ENCODE results near the gene DIO1. TPM values are rescaled to one million over a fixed set of nuclear protein-coding genes. Genes with fewer than 3 reads are reported as not detected.

Gene DIO1
- total RNA-seq, 1 donor from 2014 or later: not detected

DNA sequence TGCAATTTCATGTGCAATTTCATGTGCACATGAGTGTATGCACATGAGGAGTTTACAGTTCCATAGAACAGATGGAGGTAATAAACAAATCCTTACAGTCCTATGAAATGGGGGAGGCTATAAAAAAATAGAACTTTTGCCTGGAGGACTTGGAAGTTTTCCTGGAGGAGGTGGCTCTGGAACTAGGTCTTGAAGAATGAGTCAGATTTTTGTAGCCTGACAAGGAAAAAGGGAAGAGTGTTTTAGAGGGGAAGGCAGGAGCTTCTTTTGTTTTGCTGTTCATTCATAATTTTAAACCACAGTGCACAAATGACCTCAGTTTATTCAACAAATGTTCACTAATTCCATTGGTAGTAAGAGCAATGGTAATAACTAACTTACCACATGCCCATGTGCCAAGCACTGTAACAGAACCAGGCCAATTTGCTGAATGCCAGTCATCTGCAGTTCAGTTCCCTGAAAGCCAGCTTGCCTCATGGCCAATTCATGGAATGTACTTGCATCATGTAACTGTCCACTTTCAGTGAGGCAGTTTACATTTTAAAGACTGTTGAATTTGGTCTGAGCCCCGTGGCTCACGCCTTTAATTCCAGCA lies 2.7 kb downstream of the DIO1 start:
- H3K27me3 Mint-ChIP-seq (ENCODE audit: low read depth): no peaks in the 10 kb centered on the region
- no peaks in the 10 kb centered on the region for H3K36me3 Mint-ChIP-seq (ENCODE audit: low read depth)
- TF ChIP-seq, protein P1, sequence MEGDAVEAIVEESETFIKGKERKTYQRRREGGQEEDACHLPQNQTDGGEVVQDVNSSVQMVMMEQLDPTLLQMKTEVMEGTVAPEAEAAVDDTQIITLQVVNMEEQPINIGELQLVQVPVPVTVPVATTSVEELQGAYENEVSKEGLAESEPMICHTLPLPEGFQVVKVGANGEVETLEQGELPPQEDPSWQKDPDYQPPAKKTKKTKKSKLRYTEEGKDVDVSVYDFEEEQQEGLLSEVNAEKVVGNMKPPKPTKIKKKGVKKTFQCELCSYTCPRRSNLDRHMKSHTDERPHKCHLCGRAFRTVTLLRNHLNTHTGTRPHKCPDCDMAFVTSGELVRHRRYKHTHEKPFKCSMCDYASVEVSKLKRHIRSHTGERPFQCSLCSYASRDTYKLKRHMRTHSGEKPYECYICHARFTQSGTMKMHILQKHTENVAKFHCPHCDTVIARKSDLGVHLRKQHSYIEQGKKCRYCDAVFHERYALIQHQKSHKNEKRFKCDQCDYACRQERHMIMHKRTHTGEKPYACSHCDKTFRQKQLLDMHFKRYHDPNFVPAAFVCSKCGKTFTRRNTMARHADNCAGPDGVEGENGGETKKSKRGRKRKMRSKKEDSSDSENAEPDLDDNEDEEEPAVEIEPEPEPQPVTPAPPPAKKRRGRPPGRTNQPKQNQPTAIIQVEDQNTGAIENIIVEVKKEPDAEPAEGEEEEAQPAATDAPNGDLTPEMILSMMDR (IDR thresholded peaks at IDR 0.05): no peak
- H3K9me3 Mint-ChIP-seq (ENCODE audit: low read depth): no peaks in the 10 kb centered on the region
- peak overlapping the region; percentile 89 for H3K27ac Mint-ChIP-seq (ENCODE audit: unreplicated experiment)
- DNase-seq (ENCODE audit: low spot score): no peak
- no peak overlapping the region for H3K4me3 Mint-ChIP-seq (ENCODE audit: unreplicated experiment)
- H3K4me1 Mint-ChIP-seq (ENCODE audit: low read depth): peaks cover 40% of the 10 kb centered on the region

DNA sequence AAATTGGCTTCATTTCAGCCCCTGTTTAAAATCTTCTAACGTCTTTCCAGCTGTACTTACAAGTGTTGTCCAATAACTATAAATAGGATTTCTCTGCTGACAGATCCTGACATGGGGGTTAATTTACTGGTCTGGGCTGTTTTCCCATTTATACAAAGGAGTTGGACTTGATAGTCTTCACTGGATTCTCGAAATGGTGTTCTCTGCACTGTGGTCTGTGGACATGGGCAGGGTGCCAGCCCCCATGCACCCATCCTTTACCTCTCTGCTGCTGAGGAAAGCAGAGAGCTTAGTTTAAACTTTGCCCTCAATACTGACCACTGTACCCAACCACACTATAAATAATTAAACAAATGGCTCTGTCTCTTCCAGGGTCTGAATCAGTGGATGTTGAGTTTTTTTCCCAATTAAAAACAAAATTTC lies 5.2 kb downstream of the DIO1 start:
- Mint-ChIP-seq H3K27ac (ENCODE audit: unreplicated experiment) (peak overlapping the region; percentile 66), H3K9me3 (ENCODE audit: low read depth) (no peaks in the 10 kb centered on the region)
- TF ChIP-seq, protein P1 (IDR thresholded peaks at IDR 0.05): no peak

DNA sequence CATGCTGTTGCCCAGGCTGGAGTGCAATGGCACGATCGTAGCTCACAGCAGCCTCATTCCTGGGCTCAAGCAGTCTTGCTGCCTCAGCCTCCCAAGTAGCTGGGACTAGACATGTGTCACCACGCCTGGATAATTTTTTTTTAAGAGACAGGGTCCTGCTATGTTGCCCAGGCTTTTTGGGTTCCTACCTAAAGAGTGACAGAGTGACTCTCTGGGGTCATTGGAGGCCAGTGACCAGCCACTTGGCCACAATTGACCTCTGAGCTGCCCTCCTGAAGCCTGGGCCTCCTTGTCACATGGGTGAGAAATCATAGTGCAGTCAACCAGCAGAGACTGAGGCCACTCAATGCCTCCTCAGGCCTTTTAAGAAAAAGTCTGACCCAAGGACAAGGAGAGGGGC lies 5.7 kb downstream of the DIO1 start:
- Mint-ChIP-seq H3K9me3 (ENCODE audit: low read depth) (no peaks in the 10 kb centered on the region), H3K4me3 (ENCODE audit: unreplicated experiment) (no peak overlapping the region), H3K36me3 (ENCODE audit: low read depth) (no peaks in the 10 kb centered on the region), H3K4me1 (ENCODE audit: low read depth) (peaks cover 56% of the 10 kb centered on the region), H3K27me3 (ENCODE audit: low read depth) (no peaks in the 10 kb centered on the region), H3K27ac (ENCODE audit: unreplicated experiment) (peak overlapping the region; percentile 66)
- DNase-seq (ENCODE audit: low spot score): no peak
- TF ChIP-seq, protein P1 (IDR thresholded peaks at IDR 0.05): no peak

More for the DNA sequence above, 5.2 kb downstream of the DIO1 start:
- no peak for DNase-seq (ENCODE audit: low spot score)
- H3K27me3 Mint-ChIP-seq (ENCODE audit: low read depth): no peaks in the 10 kb centered on the region
- no peaks in the 10 kb centered on the region for H3K36me3 Mint-ChIP-seq (ENCODE audit: low read depth)
- H3K4me3 Mint-ChIP-seq (ENCODE audit: unreplicated experiment): no peak overlapping the region
- peaks cover 56% of the 10 kb centered on the region for H3K4me1 Mint-ChIP-seq (ENCODE audit: low read depth)

DNA sequence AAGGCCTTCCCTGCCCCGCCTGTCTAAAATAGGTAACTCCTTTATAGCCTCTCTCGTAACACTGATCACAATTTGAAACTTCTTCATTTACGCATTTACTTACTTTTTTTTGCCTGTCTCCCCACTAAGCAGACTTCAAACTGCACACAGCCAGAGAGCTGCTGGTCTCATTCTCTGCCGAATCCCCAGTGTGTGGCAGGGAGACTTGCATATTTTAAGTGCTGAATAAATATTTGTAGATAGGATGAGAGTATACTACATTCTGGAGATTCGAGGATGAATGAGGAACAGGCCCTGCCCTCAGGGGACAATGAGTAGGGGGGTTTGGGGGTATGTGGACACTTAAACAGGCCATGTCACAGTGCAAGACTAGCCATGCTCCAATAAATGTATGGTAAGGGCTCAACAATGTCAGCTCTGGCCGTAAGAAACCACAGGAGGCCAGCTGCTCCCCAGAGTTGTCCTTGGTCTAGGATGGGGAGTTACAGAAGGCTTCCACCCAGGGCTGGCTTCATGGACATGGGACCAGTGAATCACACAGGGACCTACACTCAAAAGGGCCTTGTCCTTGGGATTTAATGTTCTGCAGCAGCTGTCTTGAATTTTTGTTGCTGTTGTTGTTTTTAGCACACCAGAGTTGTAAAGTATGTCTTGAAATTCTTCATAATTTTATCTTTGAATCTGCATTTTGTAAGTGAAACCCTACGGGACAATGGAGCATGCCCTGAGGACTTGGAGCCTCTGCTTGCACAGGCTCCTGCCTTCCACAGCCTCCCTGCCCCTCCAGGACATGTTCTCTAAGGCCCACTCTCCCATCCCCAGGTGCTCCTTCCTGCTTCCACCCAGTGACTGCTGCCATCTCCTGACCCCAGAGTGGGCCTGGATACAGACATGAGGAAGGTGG lies 8.5 kb downstream of the DIO1 start:
- TF ChIP-seq, protein P1 (IDR thresholded peaks at IDR 0.05): no peak
- Mint-ChIP-seq H3K4me1 (ENCODE audit: low read depth) (peaks cover 43% of the 10 kb centered on the region), H3K27me3 (ENCODE audit: low read depth) (no peaks in the 10 kb centered on the region), H3K9me3 (ENCODE audit: low read depth) (no peaks in the 10 kb centered on the region), H3K4me3 (ENCODE audit: unreplicated experiment) (no peak overlapping the region), H3K27ac (ENCODE audit: unreplicated experiment) (peak overlapping the region; percentile 62), H3K36me3 (ENCODE audit: low read depth) (no peaks in the 10 kb centered on the region)
- no peak for DNase-seq (ENCODE audit: low spot score)

DNA sequence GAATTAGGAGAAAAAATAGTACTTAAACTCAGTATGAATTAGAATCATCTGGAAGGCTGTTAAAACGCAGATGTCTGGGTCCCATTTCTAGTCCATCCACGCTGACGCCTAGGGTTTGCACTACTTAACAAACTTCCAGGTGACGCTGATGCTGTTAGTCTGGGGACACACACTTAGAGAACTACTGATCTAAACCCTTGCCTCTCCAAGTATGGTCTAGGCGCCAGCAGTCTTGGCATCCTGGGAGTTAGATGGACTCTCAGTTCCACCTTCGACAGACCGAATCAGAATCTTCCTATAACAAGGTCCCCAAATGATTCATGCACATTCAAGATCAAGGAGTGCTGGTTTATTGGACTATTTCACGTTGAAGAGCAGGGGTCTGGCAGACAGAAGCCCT lies 11.5 kb downstream of the DIO1 start:
- H3K4me1 Mint-ChIP-seq (ENCODE audit: low read depth): peaks cover 23% of the 10 kb centered on the region
- H3K27ac Mint-ChIP-seq (ENCODE audit: unreplicated experiment): no peak overlapping the region
- no peak overlapping the region for H3K4me3 Mint-ChIP-seq (ENCODE audit: unreplicated experiment)
- no peaks in the 10 kb centered on the region for H3K9me3 Mint-ChIP-seq (ENCODE audit: low read depth)
- no peaks in the 10 kb centered on the region for H3K36me3 Mint-ChIP-seq (ENCODE audit: low read depth)
- DNase-seq (ENCODE audit: low spot score): no peak
- TF ChIP-seq, protein P1 (IDR thresholded peaks at IDR 0.05): no peak
- H3K27me3 Mint-ChIP-seq (ENCODE audit: low read depth): no peaks in the 10 kb centered on the region
